WTC11 (cell line): Measurements from ENCODE around the gene NFIL3. TPM values are rescaled to one million over a fixed set of nuclear protein-coding genes. Genes with fewer than 3 reads are reported as not detected.

ENCODE experiments used
- ATAC-seq: fragments of 200-7000 bp; cut with Tn5 transposase; 2 replicates; pipeline ENCODE4 v1.10.0; 2021; ENCODE audit warnings: mild to moderate bottlenecking, moderate library complexity
- CTCF ChIA-PET: fragments of 300-600 bp; sonication (Branson Sonifier 250); formaldehyde crosslinking; loops from one replicate; lab custom pipeline; 2021; ENCODE audit warnings: antibody characterized with exemption; lab: Charles Lee
- POLR2A ChIA-PET: fragments of 350-600 bp; sonication (Branson Sonifier 250); formaldehyde crosslinking; loops from one replicate; lab custom pipeline; 2021; ENCODE audit warnings: antibody characterized with exemption; lab: Charles Lee
- DNase-seq: peaks from one replicate; pipeline ENCODE4 v3.0.0; 2021; ENCODE audit warnings: low spot score
- H3K27ac Mint-ChIP-seq: 2 replicates; pipeline ENCODE4 v1.8.0; 2021; ENCODE audit warnings: mixed read lengths
- H3K27me3 Mint-ChIP-seq: 2 replicates; pipeline ENCODE4 v1.8.0; 2021; ENCODE audit warnings: low read depth, mild to moderate bottlenecking, moderate library complexity, mixed read lengths
- H3K36me3 Mint-ChIP-seq: 2 replicates; pipeline ENCODE4 v1.8.0; 2021; ENCODE audit warnings: mixed read lengths
- H3K4me1 Mint-ChIP-seq: 2 replicates; pipeline ENCODE4 v1.8.0; 2022; ENCODE audit warnings: mixed read lengths
- H3K4me3 Mint-ChIP-seq: 2 replicates; pipeline ENCODE4 v1.8.0; 2021; ENCODE audit warnings: mild to moderate bottlenecking, moderate library complexity, mixed read lengths
- H3K9me3 Mint-ChIP-seq: 2 replicates; pipeline ENCODE4 v1.8.0; 2021; ENCODE audit warnings: mixed read lengths
- ARID4B ChIP-seq: sonication (generic); formaldehyde crosslinking; IDR thresholded peaks from 2 replicates; pipeline ENCODE4 v1.8.0; 2023; ENCODE audit warnings: missing genetic modification reagents, mild to moderate bottlenecking, borderline replicate concordance
- ATF1 ChIP-seq: sonication (generic); formaldehyde crosslinking; IDR thresholded peaks from 2 replicates; pipeline ENCODE4 v1.8.1; 2023; ENCODE audit warnings: mild to moderate bottlenecking, moderate library complexity, missing genetic modification reagents
- ERG ChIP-seq: fragments of 250-450 bp; sonication (Bioruptor Pico); IDR thresholded peaks from 2 replicates; pipeline ENCODE4 v1.8.0; 2021; ENCODE audit warnings: mild to moderate bottlenecking
- FOXP4 ChIP-seq: sonication (generic); formaldehyde crosslinking; IDR thresholded peaks from 2 replicates; pipeline ENCODE4 v1.8.0; 2022; ENCODE audit warnings: mild to moderate bottlenecking, missing genetic modification reagents
- GRHL2 ChIP-seq: fragments of 250-450 bp; sonication (Bioruptor Pico); IDR thresholded peaks from 2 replicates; pipeline ENCODE4 v1.8.0; 2022; ENCODE audit warnings: mild to moderate bottlenecking, moderate library complexity; ENCODE audit not compliant: insufficient replicate concordance, severe bottlenecking
- GTF2I ChIP-seq: fragments of 250-450 bp; sonication (Bioruptor Pico); conservative IDR thresholded peaks from 2 replicates; pipeline ENCODE4 v1.4.0; 2021; ENCODE audit warnings: mild to moderate bottlenecking
- HMGXB4 ChIP-seq: sonication (generic); formaldehyde crosslinking; IDR thresholded peaks from 2 replicates; pipeline ENCODE4 v1.8.1; 2023; ENCODE audit warnings: mild to moderate bottlenecking, moderate library complexity, missing genetic modification reagents
- JUN ChIP-seq: sonication (generic); formaldehyde crosslinking; IDR thresholded peaks from 2 replicates; pipeline ENCODE4 v1.8.0; 2023; ENCODE audit warnings: mild to moderate bottlenecking, missing genetic modification reagents
- PRDM15 ChIP-seq: sonication (generic); formaldehyde crosslinking; IDR thresholded peaks from 2 replicates; pipeline ENCODE4 v1.8.0; 2022; ENCODE audit warnings: missing genetic modification reagents
- RORB ChIP-seq: fragments of 250-450 bp; sonication (Bioruptor Pico); IDR thresholded peaks from 2 replicates; pipeline ENCODE4 v1.9.0; 2021; ENCODE audit warnings: mild to moderate bottlenecking
- SOX15 ChIP-seq: fragments of 250-450 bp; sonication (Bioruptor Pico); IDR thresholded peaks from 2 replicates; pipeline ENCODE4 v1.9.0; 2021; ENCODE audit warnings: mild to moderate bottlenecking
- TEAD4 ChIP-seq: sonication (generic); formaldehyde crosslinking; IDR thresholded peaks from 2 replicates; pipeline ENCODE4 v1.8.0; 2022; ENCODE audit warnings: mild to moderate bottlenecking, missing genetic modification reagents
- TP53 ChIP-seq: sonication (generic); formaldehyde crosslinking; IDR thresholded peaks from 2 replicates; pipeline ENCODE4 v1.8.1; 2023; ENCODE audit warnings: mild to moderate bottlenecking, missing genetic modification reagents
- USF2 ChIP-seq: sonication (generic); formaldehyde crosslinking; IDR thresholded peaks from 2 replicates; pipeline ENCODE4 v1.8.1; 2023; ENCODE audit warnings: mild to moderate bottlenecking, missing genetic modification reagents, moderate library complexity
- ZNF121 ChIP-seq: sonication (generic); formaldehyde crosslinking; IDR thresholded peaks from 2 replicates; pipeline ENCODE4 v1.8.0; 2023; ENCODE audit warnings: missing genetic modification reagents
- ZNF263 ChIP-seq: sonication (generic); formaldehyde crosslinking; IDR thresholded peaks from 2 replicates; pipeline ENCODE4 v1.8.1; 2022; ENCODE audit warnings: low read depth, mild to moderate bottlenecking, moderate library complexity, missing genetic modification reagents
- ZNF416 ChIP-seq: fragments of 250-450 bp; sonication (Bioruptor Pico); IDR thresholded peaks from 2 replicates; pipeline ENCODE4 v1.9.0; 2021; ENCODE audit warnings: mild to moderate bottlenecking, inconsistent platforms
- total RNA-seq: library from RNA; stranded (reverse); gene quantifications from 3 replicates; pipeline ENCODE4 v1.2.3, GENCODE V29; 2021

Gene NFIL3
- total RNA-seq, 1 experiment from 2014 or later: 11.8 TPM

- no peak overlapping the region for H3K27ac Mint-ChIP-seq
- CTCF ChIA-PET: no interaction called here
These were observed 28.0 kb upstream of the NFIL3 start for GRCh38 chr9:91451431-91452270.

GRCh38 chr9:91445135-91445534, 21.5 kb upstream of the NFIL3 start:
- peaks cover 8% of the 10 kb centered on the region for H3K4me1 Mint-ChIP-seq
- no peak for ATAC-seq
- CTCF ChIA-PET: no interaction called here
- POLR2A ChIA-PET: no interaction called here
- no peak for DNase-seq
- peaks cover 8% of the 10 kb centered on the region for H3K36me3 Mint-ChIP-seq
- H3K4me3 Mint-ChIP-seq: no peak overlapping the region
- no peaks in the 10 kb centered on the region; the same call in 1 of the 2 replicates for H3K27me3 Mint-ChIP-seq
- H3K9me3 Mint-ChIP-seq: peaks cover 11% of the 10 kb centered on the region
- no peak for TF ChIP-seq TP53 (CRISPR knock-in tag)
- TF ChIP-seq JUN (CRISPR knock-in tag): no peak
- TF ChIP-seq FOXP4 (CRISPR knock-in tag): no peak
- no peak for TF ChIP-seq ZNF121
- H3K27ac Mint-ChIP-seq: no peak overlapping the region

More at GRCh38 chr9:91451431-91452270, 28.0 kb upstream of the NFIL3 start:
- Mint-ChIP-seq H3K27me3 (no peaks in the 10 kb centered on the region), H3K4me3 (no peak overlapping the region)
- POLR2A ChIA-PET: no interaction called here
- no peak for DNase-seq
- no peak for TF ChIP-seq HMGXB4 (CRISPR knock-in tag)
- no peak for TF ChIP-seq SOX15 (CRISPR knock-in tag)
- no peak for TF ChIP-seq TEAD4 (CRISPR knock-in tag)
- TF ChIP-seq RORB (CRISPR knock-in tag): no peak
- no peak for TF ChIP-seq ERG
- no peak for TF ChIP-seq GTF2I (CRISPR knock-in tag)
- no peak for TF ChIP-seq ZNF263 (CRISPR knock-in tag)
- no peak for TF ChIP-seq USF2
- TF ChIP-seq, all 79 proteins: peak for 0
- Mint-ChIP-seq H3K9me3 (peaks cover 23% of the 10 kb centered on the region), H3K4me1 (peaks cover 5% of the 10 kb centered on the region), H3K36me3 (0 out of 2 replicates have a peak, but pooled peaks cover 7% of the 10 kb centered on the region)
- no peak for ATAC-seq

- H3K9me3 Mint-ChIP-seq: peaks cover 11% of the 10 kb centered on the region
- no peaks in the 10 kb centered on the region; the same call in 1 of the 2 replicates for H3K27me3 Mint-ChIP-seq
- CTCF ChIA-PET: no interaction called here
- no peak overlapping the region for H3K27ac Mint-ChIP-seq
- POLR2A ChIA-PET: no interaction called here
- no peak overlapping the region for H3K4me3 Mint-ChIP-seq
- ATAC-seq (no peak), DNase-seq (no peak)
- peaks cover 8% of the 10 kb centered on the region for H3K36me3 Mint-ChIP-seq
- H3K4me1 Mint-ChIP-seq: peaks cover 8% of the 10 kb centered on the region
- TF ChIP-seq ZNF416 (no peak), ARID4B (CRISPR knock-in tag) (no peak), ATF1 (CRISPR knock-in tag) (no peak), PRDM15 (no peak), GRHL2 (CRISPR knock-in tag) (no peak)
These were observed 20.4 kb upstream of the NFIL3 start for GRCh38 chr9:91443994-91444392.
